ENCODE data around the gene ORAI1. TPM values are rescaled to one million over a fixed set of nuclear protein-coding genes. Genes with fewer than 3 reads are reported as not detected.
"Not testable (repeated sequence)": the region's sequence is repeated elsewhere in the genome, so short reads cannot be mapped to it uniquely, and the experiment has no call there.

Gene ORAI1
- total RNA-seq, 1 donor from 2014 or later = 58.3 TPM

- Mint-ChIP-seq H3K4me1 (peaks cover 25% of the 10 kb centered on the region), H3K27ac (no peak overlapping the region), H3K9me3 (no peaks in the 10 kb centered on the region), H3K4me3 (no peak overlapping the region), H3K27me3 (no peaks in the 10 kb centered on the region), H3K36me3 (ENCODE audit: low read depth) (no peaks in the 10 kb centered on the region)
- DNase-seq = no peak
- intact Hi-C loops (cut with micrococcal nuclease) = no loop called here
Measured at GRCh38 chr12:121676190-121676589, 49.9 kb downstream of the ORAI1 start.

- no peaks in the 10 kb centered on the region for H3K36me3 Mint-ChIP-seq (ENCODE audit: low read depth)
- no peak overlapping the region for H3K4me3 Mint-ChIP-seq
- H3K27ac Mint-ChIP-seq = no peak overlapping the region
- no peaks in the 10 kb centered on the region for H3K9me3 Mint-ChIP-seq
- intact Hi-C loops (cut with micrococcal nuclease) = no loop called here
- no peak for DNase-seq
- no peaks in the 10 kb centered on the region for H3K27me3 Mint-ChIP-seq
- H3K4me1 Mint-ChIP-seq = peaks cover 12% of the 10 kb centered on the region
Measured at GRCh38 chr12:121678305-121678704, 52.0 kb downstream of the ORAI1 start.

GRCh38 chr12:121678716-121679300 lies 52.5 kb downstream of the ORAI1 start:
- H3K27ac Mint-ChIP-seq = no peak overlapping the region
- H3K27me3 Mint-ChIP-seq = no peaks in the 10 kb centered on the region
- intact Hi-C loops (cut with micrococcal nuclease) = no loop called here
- no peaks in the 10 kb centered on the region for H3K9me3 Mint-ChIP-seq
- DNase-seq = no peak
- no peak overlapping the region for H3K4me3 Mint-ChIP-seq
- peaks cover 7% of the 10 kb centered on the region for H3K4me1 Mint-ChIP-seq
- no peaks in the 10 kb centered on the region for H3K36me3 Mint-ChIP-seq (ENCODE audit: low read depth)

- not testable (repeated sequence) for H3K36me3 Mint-ChIP-seq (ENCODE audit: low read depth)
Measured at GRCh38 chr12:121679661-121680197, 53.4 kb downstream of the ORAI1 start.

GRCh38 chr12:121688966-121689365 lies 62.6 kb downstream of the ORAI1 start:
- Mint-ChIP-seq H3K4me3 (no peak overlapping the region), H3K36me3 (ENCODE audit: low read depth) (peaks cover 2% of the 10 kb centered on the region), H3K9me3 (no peaks in the 10 kb centered on the region), H3K27me3 (peaks cover 6% of the 10 kb centered on the region), H3K27ac (peak overlapping the region; percentile 34), H3K4me1 (peaks cover 4% of the 10 kb centered on the region)
- no peak for DNase-seq
- intact Hi-C loops (cut with micrococcal nuclease) = no loop called here

More at GRCh38 chr12:121679661-121680197, 53.4 kb downstream of the ORAI1 start:
- intact Hi-C loops (cut with micrococcal nuclease); H3K4me3 Mint-ChIP-seq; DNase-seq; H3K4me1 Mint-ChIP-seq; H3K27me3 Mint-ChIP-seq; H3K9me3 Mint-ChIP-seq: not testable (repeated sequence)
- peak overlapping the region; percentile 20 for H3K27ac Mint-ChIP-seq

GRCh38 chr12:121689430-121689829 lies 63.1 kb downstream of the ORAI1 start:
- H3K27me3 Mint-ChIP-seq = peaks cover 6% of the 10 kb centered on the region
- H3K9me3 Mint-ChIP-seq = no peaks in the 10 kb centered on the region
- H3K4me3 Mint-ChIP-seq = no peak overlapping the region
- intact Hi-C loops (cut with micrococcal nuclease) = no loop called here
- peaks cover 2% of the 10 kb centered on the region for H3K36me3 Mint-ChIP-seq (ENCODE audit: low read depth)
- peaks cover 4% of the 10 kb centered on the region for H3K4me1 Mint-ChIP-seq
- DNase-seq = no peak
- H3K27ac Mint-ChIP-seq = no peak overlapping the region

Other genes with a start within 250 kb of the ORAI1 start
- gene RNF34, start 226.4 kb upstream of the ORAI1 start, total RNA-seq = 79.5 and 84.1 TPM in 2 replicates
- 60.7 and 62.9 TPM in 2 replicates for gene KDM2B, start 45.5 kb upstream of the ORAI1 start, total RNA-seq
- 0.26 and 1.0 TPM in 2 replicates for gene MORN3, start 43.1 kb downstream of the ORAI1 start, total RNA-seq
- gene TMEM120B, start 86.2 kb downstream of the ORAI1 start, total RNA-seq = 17.1 and 18.4 TPM in 2 replicates
- 107 and 114 TPM in 2 replicates for gene RHOF, start 167.2 kb downstream of the ORAI1 start, total RNA-seq
- 26.6 and 29.2 TPM in 2 replicates for gene SETD1B, start 177.5 kb downstream of the ORAI1 start, total RNA-seq
- gene HPD, start 232.3 kb downstream of the ORAI1 start, total RNA-seq = not detected in 2 replicates

All from activated CD4-positive, alpha-beta T cell treated with anti-CD3 and anti-CD28 coated beads, Interleukin-2, amount 10 ng/mL, durations not matched to agents 24 days and 14 days (primary cell).